Measurements from ENCODE around the gene PRDM16.

Gene PRDM16

GRCh38 chr1:3456964-3457909 is 388.2 kb downstream of the PRDM16 start:
- no peak for DNase-seq

DNA sequence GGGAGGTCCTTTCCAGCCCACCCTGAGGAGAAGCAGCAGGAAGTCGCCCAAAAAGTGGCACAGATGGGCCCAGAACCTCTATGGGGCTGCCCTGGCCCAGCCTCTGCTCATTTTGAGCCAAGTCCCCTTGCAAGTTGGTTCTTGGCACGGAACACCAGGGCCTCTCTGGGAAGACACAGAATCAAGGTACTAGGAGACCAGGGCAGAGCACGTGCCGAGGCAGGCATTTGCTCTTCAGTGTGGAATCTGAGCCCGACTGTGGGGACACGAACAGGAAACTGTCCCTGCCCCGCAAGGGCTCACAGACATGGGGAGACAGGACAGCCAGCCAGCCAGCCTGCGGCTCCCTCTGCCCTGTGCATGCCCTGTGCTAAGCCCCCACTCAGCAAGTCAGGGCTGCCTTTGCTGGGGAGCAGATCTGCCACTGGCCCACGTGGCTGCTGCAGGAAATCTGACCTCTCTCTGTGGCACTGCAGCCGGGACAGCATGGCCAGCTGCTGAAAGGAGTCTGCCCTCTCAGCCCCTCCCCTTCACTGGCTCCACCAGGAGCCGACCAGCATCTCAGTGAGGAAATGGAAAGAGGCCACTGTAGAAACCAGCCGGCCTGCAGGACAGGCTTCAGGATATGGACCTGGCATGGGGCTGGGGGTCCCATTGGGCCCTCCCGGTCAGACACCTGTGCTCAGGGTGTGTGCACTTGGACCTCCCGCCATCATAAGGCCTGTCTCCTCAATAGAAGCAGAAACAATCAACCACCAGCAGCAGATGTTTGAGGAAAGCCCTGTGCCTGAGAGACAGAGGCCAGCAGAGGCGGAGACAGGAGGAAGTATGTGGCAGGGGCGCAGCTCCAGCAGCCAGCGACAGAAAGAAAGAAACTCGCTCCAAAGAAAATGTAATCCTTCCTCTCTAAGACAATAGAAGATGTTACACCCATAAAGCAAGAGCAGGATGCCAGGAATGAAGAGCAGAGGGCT is 389.2 kb downstream of the PRDM16 start:
- peak in 2 of 4 experiments; percentile 17 to 39 for DNase-seq

- DNase-seq = no peak
These were observed 390.3 kb downstream of the PRDM16 start for GRCh38 chr1:3459051-3459908.

GRCh38 chr1:3459940-3460671 is 391.1 kb downstream of the PRDM16 start:
- no peak for DNase-seq

DNA sequence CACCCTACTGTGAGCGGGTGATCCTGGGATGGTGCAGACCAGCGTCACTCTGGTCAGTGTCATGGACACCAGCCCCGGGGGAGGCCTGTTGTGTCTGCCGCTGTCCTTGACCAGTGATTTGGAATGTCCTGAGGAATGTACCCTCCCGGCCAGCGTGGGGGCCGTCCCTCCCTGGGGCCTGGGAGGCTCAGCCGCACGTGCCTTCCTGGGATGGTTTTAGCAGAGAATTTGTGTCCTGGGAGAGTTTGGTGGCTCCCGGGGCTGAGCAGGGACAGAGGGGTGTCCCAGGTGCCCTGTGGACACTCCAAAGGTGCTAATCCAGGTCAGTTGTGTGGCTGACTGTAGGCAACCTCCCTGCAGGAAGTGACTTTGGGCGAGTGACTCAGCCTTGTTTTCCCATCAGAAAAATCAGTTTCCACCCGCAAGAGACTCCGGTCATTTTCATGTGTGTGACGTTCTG is 391.7 kb downstream of the PRDM16 start:
- no peak for DNase-seq

DNA sequence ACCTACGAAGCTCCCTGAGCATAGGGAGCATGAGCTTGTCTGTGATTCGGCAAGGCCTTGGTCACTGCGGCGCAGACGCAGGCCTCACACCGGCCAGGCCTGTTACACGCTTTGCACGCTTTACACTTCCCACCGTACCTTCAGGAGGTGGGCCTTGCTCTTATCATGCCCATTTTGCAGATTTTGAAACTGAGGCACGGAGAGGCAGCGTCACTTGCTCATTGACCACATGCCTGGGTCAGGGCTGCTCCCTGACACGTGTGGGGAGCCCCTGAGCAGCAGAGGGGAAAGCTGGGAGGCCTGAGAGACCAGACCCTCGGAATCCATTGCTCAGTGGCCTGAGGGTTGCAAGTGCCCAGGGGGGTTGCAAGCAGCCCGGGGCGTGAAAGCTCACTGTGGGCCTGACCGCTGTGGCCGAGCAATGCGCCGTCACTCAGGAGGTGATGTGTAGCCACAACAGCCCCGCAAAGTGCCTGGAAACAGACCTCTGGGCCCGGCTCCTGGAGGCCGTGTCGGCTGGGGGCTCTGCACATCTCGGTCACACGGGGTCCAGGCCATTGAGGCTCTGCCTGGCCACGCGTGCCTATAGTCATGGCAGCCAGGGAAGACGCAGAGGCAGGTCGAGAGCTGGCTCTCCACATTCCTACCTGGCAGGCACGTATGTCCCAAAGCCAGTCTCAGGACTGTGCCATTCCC is 392.4 kb downstream of the PRDM16 start:
- DNase-seq = no peak

- DNase-seq = no peak
These were observed 392.9 kb downstream of the PRDM16 start for GRCh38 chr1:3461934-3462275.

- DNase-seq = no peak
These were observed 393.5 kb downstream of the PRDM16 start for GRCh38 chr1:3462356-3463012.

GRCh38 chr1:3463013-3463385 is 394.0 kb downstream of the PRDM16 start:
- DNase-seq = no peak

GRCh38 chr1:3463408-3463863 is 394.4 kb downstream of the PRDM16 start:
- no peak for DNase-seq

DNA sequence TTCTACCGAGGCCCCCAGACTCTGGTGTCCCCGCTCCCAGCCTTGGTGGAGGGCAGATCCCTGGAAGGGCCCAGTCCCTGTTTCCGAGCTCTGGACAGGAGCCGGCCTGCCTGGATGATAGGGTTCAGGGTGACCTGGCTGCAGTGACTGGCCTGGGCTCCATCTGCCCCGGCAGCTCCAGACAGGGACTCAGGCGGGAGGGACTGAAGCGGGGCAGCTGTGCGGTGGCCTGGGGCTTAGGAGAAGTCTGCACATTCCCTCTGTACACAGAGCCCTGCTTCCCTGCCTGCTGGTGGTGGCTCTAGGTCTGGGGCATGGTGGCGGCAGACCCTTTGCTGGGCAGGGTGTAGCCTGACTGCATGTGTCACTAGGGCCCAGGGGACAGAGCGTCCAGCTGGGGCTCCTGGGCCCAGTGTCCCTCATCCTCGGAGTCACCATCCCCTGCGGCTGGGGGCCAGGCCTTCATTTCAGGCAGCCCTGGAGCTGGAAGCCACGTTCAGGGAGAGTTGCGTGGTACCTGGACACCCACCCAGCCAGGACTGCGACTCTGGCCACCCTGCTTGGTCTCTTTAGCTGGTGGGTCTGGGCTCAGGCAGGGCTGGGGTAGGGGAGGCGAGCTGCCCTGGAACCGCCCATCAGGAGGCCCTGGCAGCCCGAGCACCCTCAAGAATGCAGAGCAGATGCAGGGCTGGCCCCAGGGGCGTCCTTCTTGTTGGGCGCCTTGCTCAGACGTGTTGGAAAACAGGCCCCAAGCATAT is 395.1 kb downstream of the PRDM16 start:
- no peak for DNase-seq

- DNase-seq = no peak
These were observed 395.6 kb downstream of the PRDM16 start for GRCh38 chr1:3464649-3465025.

DNA sequence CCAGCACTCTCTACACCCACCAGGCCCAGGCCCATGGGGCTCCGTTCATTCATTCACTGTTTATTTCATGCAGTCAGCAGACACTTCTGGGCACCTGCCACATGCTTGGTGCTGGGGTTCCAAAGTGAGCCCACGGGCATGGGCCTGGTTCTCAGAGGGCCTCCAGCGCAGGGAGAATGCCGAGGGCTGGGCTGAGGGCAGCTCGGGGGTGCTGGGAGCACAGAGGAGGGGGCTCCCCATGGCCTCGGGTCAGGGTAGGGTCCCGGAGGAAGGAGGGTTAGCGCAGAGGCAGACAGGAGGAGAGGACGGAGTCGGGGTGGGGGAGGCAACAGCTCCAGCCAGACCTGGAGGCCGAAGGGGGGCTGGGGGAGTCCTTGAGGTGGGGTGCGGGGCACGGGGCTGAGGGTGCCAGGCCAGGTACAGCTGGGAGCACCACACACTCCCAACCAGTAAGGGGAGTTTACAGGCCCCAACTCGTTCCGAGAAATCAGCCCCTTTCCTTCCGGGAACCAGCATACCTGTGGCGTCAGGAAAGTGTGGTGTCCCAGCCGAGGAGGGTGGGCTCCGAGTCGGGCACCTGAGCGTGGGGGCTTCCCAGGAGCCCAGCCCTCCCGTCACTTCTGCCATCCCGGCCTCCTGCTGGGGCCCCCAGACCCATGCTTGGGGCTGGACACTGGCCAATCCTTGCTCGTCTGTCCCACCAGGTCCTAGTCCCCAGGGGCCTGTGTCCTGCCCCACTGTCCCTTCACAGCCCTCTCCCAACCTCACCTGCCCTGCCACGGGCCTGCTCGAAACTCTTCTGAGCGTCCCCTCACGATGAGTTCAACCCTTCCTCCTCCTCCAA is 396.3 kb downstream of the PRDM16 start:
- no peak for DNase-seq

DNA sequence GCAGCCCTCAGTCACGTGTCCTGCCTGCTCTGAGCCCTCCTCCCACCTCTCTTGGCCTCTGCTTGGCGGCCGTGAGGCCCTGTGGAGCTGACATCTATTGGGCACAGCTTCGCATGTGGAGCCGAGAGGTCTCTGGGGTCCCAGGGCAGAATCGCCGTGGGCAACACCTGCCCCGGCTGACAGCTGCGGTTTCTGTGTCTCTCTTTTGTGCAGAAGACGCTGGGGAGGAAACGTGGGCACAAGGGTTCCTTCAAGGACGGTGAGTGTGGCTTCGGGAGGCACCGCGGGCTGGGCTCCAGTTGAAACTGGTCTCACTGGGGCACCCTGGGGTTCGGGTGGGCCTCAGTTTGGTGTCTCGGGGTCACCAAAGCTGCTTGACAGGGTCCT is 396.9 kb downstream of the PRDM16 start:
- no peak for DNase-seq

GRCh38 chr1:3466366-3467075 is 397.5 kb downstream of the PRDM16 start:
- DNase-seq = no peak

- no peak for DNase-seq
These were observed 398.4 kb downstream of the PRDM16 start for GRCh38 chr1:3467096-3468036.
